K562 (cell line): ENCODE results near the gene PPM1D. TPM values are rescaled to one million over a fixed set of nuclear protein-coding genes. Genes with fewer than 3 reads are reported as not detected.

Source experiments
- ATAC-seq: fragments of 200-7000 bp; cut with Tn5 transposase; 3 replicates; pipeline ENCODE4 v1.9.1; 2020; ENCODE audit warnings: moderate library complexity
- BruUV-seq: library from RNA; stranded (reverse); fragments of 400-500 nt; replicated peaks from 2 replicates; lab custom pipeline; 2021; lab: Mats Ljungman, UMichigan
- CTCF ChIA-PET: fragments of 300-600 bp; formaldehyde crosslinking; extraction: SDS; loops from one replicate; lab custom pipeline; 2021; ENCODE audit warnings: low intra/inter-chr PET ratio; lab: Yijun Ruan, JAX
- POLR2A ChIA-PET: fragments of 300-600, 350-650 bp; sonication (Branson Sonifier 250); formaldehyde crosslinking; extraction: SDS; loops from one replicate; lab custom pipeline; 2021; ENCODE audit warnings: antibody characterized with exemption, inconsistent platforms; lab: Yijun Ruan, JAX
- DNase-seq, 4 experiments: peaks; one replicate each; pipeline versions ENCODE4 v3.0.0 to v3.0.0-alpha.2; 2011 to 2018; ENCODE audit warnings: low spot score in 3 of 4, mixed read lengths in 3 of 4; ENCODE audit errors: extremely low read depth in 1 of 4
- FAIRE-seq: peaks from 2 replicates; lab custom pipeline; 2011; peaks lifted over from hg19 to GRCh38; lab: Jason Lieb, UNC
- H2AFZ ChIP-seq: 2 replicates; pipeline ENCODE4 v1.6.0; 2011; ENCODE audit warnings: low read depth, low read length, control low read depth, inconsistent platforms
- H3K27ac ChIP-seq: fragments of 200-600 bp; 3 replicates; pipeline ENCODE4 v1.8.0; 2011; ENCODE audit warnings: low read depth, mild to moderate bottlenecking, control low read depth, inconsistent platforms, low read length, moderate library complexity, mixed read lengths; ENCODE audit errors: extremely low read depth
- H3K27me3 ChIP-seq, 2 experiments: fragments of 300-600 bp in 1 of 2; 2 replicates in 1 of 2; 3 replicates in 1 of 2; pipeline versions ENCODE4 v1.6.0 to v1.8.0; 2011; ENCODE audit warnings: inconsistent platforms in 2 of 2, low read length in 2 of 2, mild to moderate bottlenecking in 1 of 2, mixed read lengths in 1 of 2, moderate library complexity in 1 of 2; ENCODE audit not compliant: control insufficient read depth in 2 of 2, insufficient read depth in 2 of 2
- H3K36me3 ChIP-seq: fragments of 300-600 bp; 3 replicates; pipeline ENCODE4 v1.8.0; 2011; ENCODE audit warnings: mild to moderate bottlenecking, low read length, inconsistent platforms; ENCODE audit not compliant: control insufficient read depth, insufficient read depth
- H3K4me1 ChIP-seq, 2 experiments: fragments of 200-600 bp in 1 of 2; replicated peaks in 1 of 2; 2 replicates in 1 of 2; 3 replicates in 1 of 2; pipeline versions ENCODE4 v1.5.1 to v1.8.0; 2011; ENCODE audit warnings: inconsistent platforms in 2 of 2, low read length in 2 of 2, mild to moderate bottlenecking in 1 of 2, mixed read lengths in 1 of 2, moderate library complexity in 1 of 2; ENCODE audit not compliant: control insufficient read depth in 2 of 2, insufficient read depth in 2 of 2
- H3K4me2 ChIP-seq: 2 replicates; pipeline ENCODE4 v1.6.1; 2011; ENCODE audit warnings: low read length, control low read depth, inconsistent platforms, mixed read lengths; ENCODE audit not compliant: insufficient read depth
- H3K4me3 ChIP-seq: fragments of 200-600 bp; sonication (generic), shearing (Covaris generic); 2 replicates; pipeline ENCODE4 v1.5.1; 2016; ENCODE audit warnings: control low read depth, inconsistent platforms
- H3K79me2 ChIP-seq: fragments of 200-600 bp; 3 replicates; pipeline ENCODE4 v1.8.0; 2011; ENCODE audit warnings: low read length, inconsistent platforms; ENCODE audit not compliant: control insufficient read depth, insufficient read depth
- H3K9ac ChIP-seq, 2 experiments: 2 replicates each; pipeline versions ENCODE4 v1.6.0 to v1.6.1; 2011; ENCODE audit warnings: low read depth in 2 of 2, low read length in 2 of 2, control low read depth in 1 of 2, inconsistent platforms in 1 of 2, mild to moderate bottlenecking in 1 of 2, mixed read lengths in 1 of 2; ENCODE audit not compliant: insufficient read depth in 1 of 2
- H3K9me1 ChIP-seq: one replicate; pipeline ENCODE4 v1.6.0; 2011; ENCODE audit warnings: inconsistent platforms, mild to moderate bottlenecking, low read length, moderate library complexity; ENCODE audit not compliant: control insufficient read depth, insufficient read depth
- H3K9me3 ChIP-seq: replicated peaks from 2 replicates; pipeline ENCODE4 v1.5.1; 2011; ENCODE audit warnings: low read depth, low read length, inconsistent platforms; ENCODE audit not compliant: control insufficient read depth, insufficient read depth
- H4K20me1 ChIP-seq: replicated peaks from 2 replicates; pipeline ENCODE4 v1.6.1; 2011; ENCODE audit warnings: low read length, inconsistent platforms, mixed read lengths; ENCODE audit not compliant: control insufficient read depth, insufficient read depth
- CAMTA2 ChIP-seq: fragments of 250-450 bp; sonication (Bioruptor Pico); conservative IDR thresholded peaks from 2 replicates; pipeline ENCODE4 v1.5.1; 2022
- NELFE ChIP-seq: IDR thresholded peaks from 2 replicates; pipeline ENCODE4 v1.6.1; 2011; ENCODE audit warnings: mild to moderate bottlenecking; ENCODE audit not compliant: insufficient read depth, insufficient read length
- NFATC3 ChIP-seq: fragments of 450-650 bp; IDR thresholded peaks from 2 replicates; pipeline ENCODE4 v1.6.1; 2017; ENCODE audit warnings: mild to moderate bottlenecking
- NUFIP1 ChIP-seq: fragments of 450-650 bp; IDR thresholded peaks from 2 replicates; pipeline ENCODE4 v1.6.1; 2018; ENCODE audit not compliant: partially characterized antibody
- SP2 ChIP-seq: IDR thresholded peaks from 2 replicates; pipeline ENCODE4 v1.6.1; 2011; ENCODE audit warnings: mild to moderate bottlenecking, low read depth, low read length, moderate library complexity; ENCODE audit not compliant: poor library complexity, severe bottlenecking; ENCODE audit errors: extremely low read depth
- SRSF1 ChIP-seq: fragments of 200-400 bp; formaldehyde crosslinking; IDR thresholded peaks from 2 replicates; pipeline ENCODE4 v1.6.1; 2017; ENCODE audit warnings: mild to moderate bottlenecking, low read depth, low read length, moderate library complexity
- TCF7L2 ChIP-seq: fragments of 150-350 bp; IDR thresholded peaks from 2 replicates; pipeline ENCODE4 v1.6.1; 2016; ENCODE audit warnings: low read depth, mild to moderate bottlenecking, low read length, moderate library complexity
- TEAD2 ChIP-seq: fragments of 450-650 bp; IDR thresholded peaks from 2 replicates; pipeline ENCODE4 v1.6.1; 2016; ENCODE audit warnings: missing genetic modification characterization, control low read depth, missing compliant biosample characterization
- ZFP1 ChIP-seq: fragments of 450-650 bp; formaldehyde crosslinking; IDR thresholded peaks from 2 replicates; pipeline ENCODE4 v1.4.0; 2020; ENCODE audit warnings: mild to moderate bottlenecking, mixed read lengths
- ZNF57 ChIP-seq: fragments of 450-650 bp; formaldehyde crosslinking; IDR thresholded peaks from 2 replicates; pipeline ENCODE4 v1.4.0; 2020; ENCODE audit warnings: mild to moderate bottlenecking, moderate library complexity
- WGBS: fragments of 100-300 bp; shearing (Covaris generic); methylation state at CpG from one replicate; pipeline ENCODE4 v1.1.6; 2016; ENCODE audit warnings: low coverage, mixed read lengths; ENCODE audit not compliant: insufficient coverage; ENCODE audit errors: missing lambda C conversion rate; 5-methylcytosine and 5-hydroxymethylcytosine counted together
- in situ Hi-C: fragments of 300-500 bp; cut with MboI; formaldehyde crosslinking; loops from 4 replicates; pipeline ENCODE4 v1.15.0; 2018; ENCODE audit warnings: inconsistent platforms, mixed read lengths
- intact Hi-C: fragments of 100-400 bp; cut with micrococcal nuclease; formaldehyde crosslinking; loops from 2 replicates; pipeline ENCODE4 v1.14.2; 2022
- polyA plus RNA-seq, 8 experiments: library from polyadenylated mRNA; depleted of rRNA in 4 of 8; stranded (reverse) in 5 of 8; unstranded in 3 of 8; fragments of >200 nt; fragmentation: Nextera tagmentation in 2 of 8; fragmentation: Illumina TruSeq in 1 of 8; extraction: Ambion mirVana in 2 of 8; extraction: Trizol in 1 of 8; gene quantifications; 2 replicates each; pipeline versions ENCODE4 v1.2.1 to v1.2.3, GENCODE V29; 2011 to 2014; ENCODE audit warnings: inconsistent platforms in 1 of 8, missing spikeins in 1 of 8
- total RNA-seq, 7 experiments: library from RNA; depleted of rRNA in 6 of 7; stranded (reverse); fragments of >200 nt in 6 of 7; fragmentation: Illumina TruSeq in 2 of 7; extraction: Trizol in 2 of 7; gene quantifications; 2 replicates each; pipeline versions ENCODE4 v1.2.1 to v1.2.3, GENCODE V29; 2011 to 2021; ENCODE audit warnings: low replicate concordance in 1 of 7
- TF ChIP-seq, protein P1 (sequence below): fragments of 450-650 bp; IDR thresholded peaks from 2 replicates; pipeline ENCODE4 v1.6.1; 2016
- TF ChIP-seq, protein P2 (sequence below): sonication (generic); formaldehyde crosslinking; IDR thresholded peaks from 2 replicates; pipeline ENCODE4 v1.9.0; 2022; ENCODE audit warnings: mild to moderate bottlenecking, missing genetic modification reagents
- TF ChIP-seq, protein P3 (sequence below): fragments of 450-650 bp; IDR thresholded peaks from 2 replicates; pipeline ENCODE4 v1.6.1; 2018; ENCODE audit warnings: mild to moderate bottlenecking, low read depth; ENCODE audit not compliant: partially characterized antibody

Gene PPM1D
- total and polyA plus RNA-seq, 9 of the 15 experiments (the other 6 are each of a cell fraction or from before 2014, with no cell fraction given), result 2.1 to 19.0 (median 7.8) TPM

DNA sequence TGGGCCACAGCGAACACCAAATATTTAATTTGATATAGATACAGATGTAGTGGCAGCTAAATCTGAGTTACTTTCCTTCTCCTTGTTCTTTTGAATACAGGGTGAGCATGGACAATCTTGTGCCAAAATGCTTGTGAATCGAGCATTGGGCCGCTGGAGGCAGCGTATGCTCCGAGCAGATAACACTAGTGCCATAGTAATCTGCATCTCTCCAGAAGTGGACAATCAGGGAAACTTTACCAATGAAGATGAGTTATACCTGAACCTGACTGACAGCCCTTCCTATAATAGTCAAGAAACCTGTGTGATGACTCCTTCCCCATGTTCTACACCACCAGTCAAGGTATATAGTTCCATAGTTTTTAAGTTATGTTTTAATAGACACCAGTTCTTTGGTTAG is 56.5 kb downstream of the PPM1D start (continued):
- TF ChIP-seq, protein P1, sequence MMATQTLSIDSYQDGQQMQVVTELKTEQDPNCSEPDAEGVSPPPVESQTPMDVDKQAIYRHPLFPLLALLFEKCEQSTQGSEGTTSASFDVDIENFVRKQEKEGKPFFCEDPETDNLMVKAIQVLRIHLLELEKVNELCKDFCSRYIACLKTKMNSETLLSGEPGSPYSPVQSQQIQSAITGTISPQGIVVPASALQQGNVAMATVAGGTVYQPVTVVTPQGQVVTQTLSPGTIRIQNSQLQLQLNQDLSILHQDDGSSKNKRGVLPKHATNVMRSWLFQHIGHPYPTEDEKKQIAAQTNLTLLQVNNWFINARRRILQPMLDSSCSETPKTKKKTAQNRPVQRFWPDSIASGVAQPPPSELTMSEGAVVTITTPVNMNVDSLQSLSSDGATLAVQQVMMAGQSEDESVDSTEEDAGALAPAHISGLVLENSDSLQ, result peak; percentile 74
- TF ChIP-seq TEAD2 (no peak), SP2 (no peak)

DNA sequence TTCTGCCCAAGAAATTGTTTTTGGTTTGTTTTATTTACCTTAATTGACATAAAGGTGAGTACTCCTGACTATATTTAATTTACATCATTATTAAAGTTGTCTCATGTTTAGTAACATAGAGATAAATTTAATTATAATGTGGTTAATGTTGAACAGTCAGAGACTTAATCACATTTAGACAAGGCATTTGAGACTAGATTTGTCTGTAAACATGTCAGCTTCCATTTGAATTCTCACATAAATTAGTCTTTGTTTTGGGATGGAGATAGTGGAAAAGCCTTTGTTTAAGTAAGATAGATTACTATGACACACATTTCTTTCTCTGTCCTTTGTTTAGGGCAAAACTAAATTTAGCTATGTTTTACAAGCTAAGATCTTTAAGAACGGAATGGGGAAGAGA is 59.2 kb downstream of the PPM1D start:
- Histone ChIP-seq H4K20me1 (no peaks in the 10 kb centered on the region), H3K9ac (no peak overlapping the region)
- 89% methylated on average over 1 of the region's 1 CpG for WGBS
- POLR2A ChIA-PET, result no interaction called here
- TF ChIP-seq TCF7L2 (no peak), CAMTA2 (CRISPR knock-in tag) (no peak), NFATC3 (no peak), ZNF57 (CRISPR knock-in tag) (no peak), NUFIP1 (no peak), ZFP1 (CRISPR knock-in tag) (no peak), SRSF1 (no peak), NELFE (no peak)
- TF ChIP-seq, protein P2, sequence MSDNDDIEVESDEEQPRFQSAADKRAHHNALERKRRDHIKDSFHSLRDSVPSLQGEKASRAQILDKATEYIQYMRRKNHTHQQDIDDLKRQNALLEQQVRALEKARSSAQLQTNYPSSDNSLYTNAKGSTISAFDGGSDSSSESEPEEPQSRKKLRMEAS, result no peak
- TF ChIP-seq, protein P3, sequence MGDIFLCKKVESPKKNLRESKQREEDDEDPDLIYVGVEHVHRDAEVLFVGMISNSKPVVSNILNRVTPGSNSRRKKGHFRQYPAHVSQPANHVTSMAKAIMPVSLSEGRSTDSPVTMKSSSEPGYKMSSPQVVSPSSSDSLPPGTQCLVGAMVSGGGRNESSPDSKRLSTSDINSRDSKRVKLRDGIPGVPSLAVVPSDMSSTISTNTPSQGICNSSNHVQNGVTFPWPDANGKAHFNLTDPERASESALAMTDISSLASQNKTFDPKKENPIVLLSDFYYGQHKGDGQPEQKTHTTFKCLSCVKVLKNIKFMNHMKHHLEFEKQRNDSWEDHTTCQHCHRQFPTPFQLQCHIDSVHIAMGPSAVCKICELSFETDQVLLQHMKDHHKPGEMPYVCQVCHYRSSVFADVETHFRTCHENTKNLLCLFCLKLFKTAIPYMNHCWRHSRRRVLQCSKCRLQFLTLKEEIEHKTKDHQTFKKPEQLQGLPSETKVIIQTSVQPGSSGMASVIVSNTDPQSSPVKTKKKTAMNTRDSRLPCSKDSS, result no peak
- TF ChIP-seq, all 486 proteins: peak for 0
- Histone ChIP-seq H3K4me1 (no peaks in the 10 kb centered on the region), H3K4me3 (no peak overlapping the region), H2AFZ (no peak overlapping the region), H3K36me3 (peaks cover 32% of the 10 kb centered on the region; the same call in 2 of the 3 replicates), H3K9me3 (no peaks in the 10 kb centered on the region), H3K27me3 (no peaks in the 10 kb centered on the region), H3K4me2 (no peak overlapping the region), H3K9me1 (no peaks in the 10 kb centered on the region), H3K79me2 (peaks cover 4% of the 10 kb centered on the region; the same call in 2 of the 3 replicates), H3K27ac (no peak overlapping the region)
- CTCF ChIA-PET, result no interaction called here
- intact Hi-C loops, result no loop called here
- no peak for ATAC-seq
- no peak for DNase-seq
- in situ Hi-C loops, result no loop called here
- no TSS peak for BruUV-seq
- FAIRE-seq, result no peak
